ENCODE measurements around the gene MARK1.
"Not testable (repeated sequence)": the region's sequence is repeated elsewhere in the genome, so short reads cannot be mapped to it uniquely, and the experiment has no call there.

MARK1 gene

DNA sequence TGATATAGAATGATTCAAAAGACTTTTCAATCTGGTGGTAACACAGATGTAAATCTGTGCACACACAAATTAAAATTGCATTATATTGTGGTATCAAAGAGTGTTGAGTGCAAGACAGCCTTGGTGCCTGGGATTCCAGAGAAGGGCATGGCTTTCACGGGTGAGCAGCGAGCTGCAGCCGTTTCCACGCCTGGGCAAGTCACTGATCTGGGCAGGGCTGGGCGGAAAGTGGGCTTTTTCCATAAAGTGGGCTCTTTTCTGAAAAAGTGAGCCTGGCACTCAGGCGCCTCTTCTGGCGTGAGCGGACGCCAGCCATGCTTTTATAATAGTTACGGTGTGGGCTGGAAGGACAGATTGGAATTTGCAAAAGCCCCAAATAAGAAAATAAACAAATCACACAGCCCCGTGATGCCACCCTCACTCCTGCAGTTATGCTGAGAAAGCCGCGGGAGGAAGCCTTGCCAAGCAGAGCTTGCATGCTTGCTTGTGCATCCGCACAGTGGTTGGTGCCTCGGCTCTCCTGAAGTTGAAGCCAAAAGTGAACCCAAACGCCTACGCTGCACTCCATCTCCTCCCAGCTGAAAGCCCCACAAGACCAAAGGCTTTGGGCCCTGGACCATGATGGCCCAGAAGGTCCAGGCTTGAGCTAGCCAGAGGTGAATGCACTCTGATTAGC is 155.1 kb downstream of the MARK1 start:
- DNase-seq (ENCODE audit: extremely low spot score, insufficient read length, low read depth) (no peak), FAIRE-seq (no peak)

DNA sequence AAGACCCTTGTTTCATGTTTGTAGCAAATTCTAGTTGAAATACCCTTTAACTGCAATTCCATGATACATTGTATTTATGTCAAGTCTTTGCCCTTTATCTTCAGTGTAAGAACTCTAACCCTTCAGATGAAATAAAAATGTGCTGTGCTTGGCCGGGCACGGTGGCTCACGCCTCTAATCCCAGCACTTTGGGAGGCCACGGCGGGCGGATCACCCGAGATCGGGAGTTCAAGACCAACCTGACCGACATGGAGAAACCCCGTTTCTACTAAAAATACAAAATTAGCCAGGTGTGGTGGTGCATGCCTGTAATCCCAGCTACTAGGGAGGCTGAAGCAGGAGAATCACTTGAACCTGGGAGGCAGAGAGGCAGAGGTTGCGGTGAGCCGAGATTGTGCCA is 155.8 kb downstream of the MARK1 start:
- FAIRE-seq: not testable (repeated sequence)

DNA sequence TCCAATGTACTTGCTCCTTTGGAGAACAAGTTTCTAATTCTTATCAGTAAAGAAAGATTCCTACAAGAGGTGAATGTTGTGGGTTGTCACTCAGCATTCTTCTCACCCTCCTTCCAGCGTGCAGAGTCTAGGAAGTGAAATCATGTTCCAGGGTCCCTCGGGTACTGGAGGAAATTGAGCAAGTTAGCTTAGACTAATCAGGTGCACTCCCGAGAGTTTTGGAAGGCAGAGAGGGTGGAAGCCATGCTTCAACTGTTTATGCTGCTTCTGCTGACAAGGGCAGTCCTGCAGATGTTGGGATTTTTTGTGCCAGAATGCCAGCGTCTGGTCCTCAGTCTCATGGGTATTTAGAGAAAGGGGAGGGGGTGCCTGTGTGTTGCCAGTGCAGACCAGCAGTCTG is 157.0 kb downstream of the MARK1 start:
- FAIRE-seq (no peak), DNase-seq (ENCODE audit: extremely low spot score, insufficient read length, low read depth) (no peak)

More for the DNA sequence above, 155.8 kb downstream of the MARK1 start:
- not testable (repeated sequence) for DNase-seq (ENCODE audit: extremely low spot score, insufficient read length, low read depth)

DNA sequence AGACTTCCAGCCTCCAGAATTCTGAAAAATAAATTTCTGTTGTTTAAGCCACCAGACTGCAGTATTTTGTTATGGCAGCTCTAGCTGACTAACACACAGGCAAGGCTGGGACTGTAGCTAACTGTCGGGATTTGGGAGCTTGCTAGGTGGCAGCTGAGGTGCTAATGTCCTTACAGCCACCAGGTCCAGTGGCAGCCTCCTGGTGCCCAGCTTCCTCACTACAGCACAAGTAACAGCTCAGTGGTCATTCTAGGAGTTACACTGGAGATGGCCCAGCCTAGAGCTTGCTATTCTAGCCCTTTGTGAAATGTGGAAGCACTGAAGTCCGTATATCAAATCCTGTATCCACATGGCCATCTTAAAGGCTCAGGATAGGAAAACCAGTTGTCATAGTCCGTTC is 157.9 kb downstream of the MARK1 start:
- DNase-seq (ENCODE audit: extremely low spot score, insufficient read length, low read depth): no peak
- no peak for FAIRE-seq

DNA sequence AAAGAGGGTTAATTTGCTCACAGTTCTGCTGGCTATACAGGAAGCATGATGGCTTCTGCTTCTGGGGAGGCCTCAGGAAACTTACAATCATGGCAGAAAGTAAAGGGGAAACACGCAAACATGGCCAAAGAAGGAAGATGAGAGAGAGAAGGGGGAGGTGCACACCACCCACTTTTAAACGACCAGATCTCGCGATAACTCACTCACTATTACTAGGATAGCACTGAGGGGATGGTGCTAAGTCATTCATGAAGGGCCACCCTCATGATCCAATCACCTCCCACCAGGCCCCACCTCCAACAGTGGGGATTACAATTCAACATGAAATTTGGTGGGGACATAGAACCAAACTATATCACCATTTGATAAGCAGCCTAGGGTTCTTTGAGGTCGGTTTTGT is 159.9 kb downstream of the MARK1 start:
- no peak for FAIRE-seq
- DNase-seq (ENCODE audit: extremely low spot score, insufficient read length, low read depth): no peak

DNA sequence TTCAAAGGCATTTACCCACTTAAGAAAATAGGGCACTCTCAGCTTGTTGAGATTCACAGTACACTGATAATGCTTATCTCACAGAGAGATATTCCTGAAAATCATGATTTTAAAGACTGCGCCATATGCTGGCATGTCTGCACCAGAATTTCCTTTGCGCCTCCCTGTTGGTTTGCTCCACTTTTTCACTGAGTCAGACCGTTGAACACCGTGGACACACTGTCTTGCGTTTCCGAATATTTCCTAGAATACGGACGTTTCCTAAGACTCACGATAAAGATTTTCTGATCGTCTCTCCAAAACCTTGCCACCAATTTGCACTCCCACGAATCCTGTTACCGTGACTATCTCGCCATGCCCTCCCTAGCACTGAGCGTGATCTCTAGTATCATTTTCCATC is 161.7 kb downstream of the MARK1 start:
- DNase-seq (ENCODE audit: extremely low spot score, insufficient read length, low read depth) (no peak), FAIRE-seq (no peak)

DNA sequence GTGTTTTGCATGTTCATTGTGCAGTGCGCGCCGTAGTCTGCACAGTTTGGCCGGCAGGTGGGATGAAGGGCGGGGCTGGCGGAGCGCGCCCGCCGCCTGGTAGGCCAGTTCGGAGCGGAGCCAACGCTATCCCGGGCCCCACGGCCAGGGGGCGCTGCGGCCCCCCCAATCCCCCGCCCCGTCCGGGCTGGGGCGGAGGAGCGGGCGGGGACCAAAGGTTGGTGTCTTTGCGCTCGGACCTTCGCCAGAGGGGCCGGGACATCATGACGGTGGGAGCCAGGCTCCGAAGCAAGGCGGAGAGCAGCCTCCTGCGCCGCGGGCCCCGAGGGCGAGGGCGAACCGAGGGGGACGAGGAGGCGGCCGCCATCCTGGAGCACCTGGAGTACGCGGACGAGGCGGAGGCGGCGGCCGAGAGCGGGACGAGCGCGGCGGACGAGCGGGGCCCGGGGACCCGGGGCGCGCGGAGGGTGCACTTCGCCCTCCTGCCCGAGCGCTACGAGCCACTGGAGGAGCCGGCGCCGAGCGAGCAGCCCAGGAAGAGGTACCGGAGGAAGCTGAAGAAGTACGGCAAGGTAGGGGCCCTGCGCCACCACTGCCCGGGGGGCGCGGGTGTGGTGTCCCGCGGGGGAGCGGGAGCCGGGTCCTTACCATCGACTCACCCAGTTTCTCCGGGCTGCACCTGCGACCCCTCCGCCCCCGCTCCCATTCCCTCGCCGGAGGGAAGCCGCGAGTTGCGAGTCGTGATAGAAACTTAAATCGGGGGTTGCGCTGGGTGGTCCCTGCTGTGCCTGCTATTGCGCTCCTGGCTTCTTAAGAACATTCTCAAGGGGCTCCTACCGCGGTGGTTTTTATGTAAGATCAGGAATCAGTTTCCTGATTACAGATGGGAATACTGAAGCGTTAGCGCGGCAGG is 162.5 kb downstream of the MARK1 start, which contains the start of gene C1orf115:
Gene C1orf115 (plus strand): TSS at position 224 of the 913 bp plus-strand sequence. CDS start 40 bp downstream, at position 264.
- peak; percentile 68 for FAIRE-seq

DNA sequence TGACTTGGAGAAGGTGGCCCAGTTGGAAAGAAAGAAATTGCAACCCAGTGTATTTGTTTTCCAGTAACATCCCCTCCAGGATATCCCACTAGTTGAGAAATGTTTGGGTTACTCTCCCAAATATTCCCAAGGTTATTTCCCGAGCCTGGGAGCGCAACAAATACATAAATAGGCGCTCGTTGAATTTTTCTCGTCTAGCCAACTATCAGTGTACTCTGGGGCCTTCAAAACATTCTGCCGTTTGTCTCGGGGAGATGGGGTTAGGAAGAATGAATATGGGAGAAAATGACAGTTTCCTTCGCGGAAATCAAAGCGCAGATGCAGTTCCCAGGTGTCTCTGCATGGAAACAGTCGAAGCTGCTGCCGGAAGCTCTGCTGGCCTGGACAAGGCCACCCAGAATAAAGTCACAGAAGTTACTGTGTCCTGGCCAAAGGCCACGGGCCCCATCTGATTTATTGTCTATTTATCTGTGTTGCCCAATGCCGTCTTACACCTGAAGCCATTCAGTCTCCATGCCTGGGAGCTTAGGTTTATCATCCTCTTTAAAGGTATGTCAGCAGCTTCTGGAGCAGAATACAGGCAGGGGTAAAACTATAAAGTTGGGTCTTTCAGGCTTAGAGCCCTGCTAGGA is 163.2 kb downstream of the MARK1 start:
- no peak for DNase-seq (ENCODE audit: extremely low spot score, insufficient read length, low read depth)
- no peak for FAIRE-seq

More for the DNA sequence above, 162.5 kb downstream of the MARK1 start, which contains the start of gene C1orf115:
- DNase-seq (ENCODE audit: extremely low spot score, insufficient read length, low read depth): peak; percentile 71

DNA sequence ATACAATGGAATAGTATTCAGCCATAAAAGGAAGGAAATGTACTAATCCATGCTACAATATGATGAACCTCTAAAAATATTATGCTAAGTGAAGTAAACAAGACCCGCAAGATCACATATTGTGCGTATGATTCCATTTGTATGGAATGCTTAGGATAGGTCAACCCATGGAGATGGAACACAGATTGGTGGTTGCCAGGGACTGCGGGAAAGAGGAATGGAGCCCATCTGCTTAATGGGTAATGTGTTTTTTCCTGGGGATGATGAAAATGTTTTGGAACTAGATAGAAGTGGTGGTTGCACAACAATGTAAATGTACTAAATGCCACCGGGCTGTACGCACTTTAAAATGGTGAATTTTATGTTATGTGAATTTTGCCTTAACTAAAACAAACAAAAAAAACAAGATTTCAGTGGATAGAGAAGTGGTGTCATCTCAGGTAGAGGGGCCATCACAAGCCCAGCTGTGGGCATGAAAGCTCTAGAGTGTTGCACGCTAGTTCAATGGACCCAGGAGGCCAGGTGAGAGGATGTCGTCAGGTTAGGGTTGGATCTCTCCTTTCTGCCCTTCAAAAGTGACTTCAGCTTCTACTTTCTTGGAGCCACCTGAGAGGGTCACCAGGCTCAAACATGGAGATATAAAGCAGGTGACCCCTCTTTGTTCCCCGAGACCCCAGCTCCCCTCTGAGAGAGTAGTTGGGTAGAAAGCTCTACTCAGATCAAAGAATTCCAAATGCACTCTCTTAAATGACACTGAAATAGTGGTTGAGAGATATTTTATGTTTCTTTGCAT is 164.7 kb downstream of the MARK1 start:
- FAIRE-seq (no peak), DNase-seq (ENCODE audit: extremely low spot score, insufficient read length, low read depth) (no peak)

DNA sequence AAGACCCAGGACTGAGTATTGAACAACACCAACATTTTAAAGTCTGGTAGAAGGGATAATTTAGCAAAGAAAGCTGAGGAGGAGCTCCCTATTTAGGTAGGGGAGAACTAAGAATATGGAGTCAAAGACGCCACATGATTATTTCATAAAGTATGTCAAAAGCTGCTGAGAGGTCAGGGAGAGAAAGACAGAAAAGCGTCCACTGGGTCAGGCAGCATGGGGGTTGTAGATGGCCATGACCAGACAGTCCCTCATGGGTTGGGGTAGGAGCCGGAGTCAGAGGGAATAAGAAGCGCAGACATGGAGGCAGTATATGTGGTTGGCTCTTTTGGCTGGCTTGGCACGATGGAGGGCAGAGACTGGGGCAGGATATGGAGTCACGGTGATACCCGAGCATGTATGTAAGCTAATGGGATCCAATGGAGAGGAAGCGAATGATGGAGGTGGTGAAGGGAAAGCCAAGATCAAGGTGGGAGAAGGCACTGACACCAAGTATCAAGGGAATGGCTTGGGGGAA is 167.0 kb downstream of the MARK1 start:
- DNase-seq (ENCODE audit: extremely low spot score, insufficient read length, low read depth): no peak

DNA sequence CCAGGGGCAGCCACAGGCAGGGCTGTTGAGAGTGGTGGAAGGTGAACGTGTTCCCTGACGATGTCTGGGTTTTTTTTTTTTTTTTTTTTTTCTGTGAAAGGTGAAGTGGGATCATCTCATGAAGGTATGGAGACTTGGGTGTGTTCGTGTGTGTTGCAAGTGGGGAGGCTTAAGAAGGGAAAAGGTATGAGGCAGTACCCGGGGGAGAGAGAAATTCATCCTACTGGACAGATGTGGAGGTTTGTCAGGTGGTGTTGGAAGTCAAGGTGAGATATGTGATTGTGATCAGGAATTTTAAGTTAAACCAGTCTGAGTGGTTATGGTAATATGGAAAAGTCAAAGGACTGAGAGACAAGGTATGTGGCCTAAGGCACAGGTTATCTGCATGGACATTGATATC is 167.5 kb downstream of the MARK1 start:
- no peak for DNase-seq (ENCODE audit: extremely low spot score, insufficient read length, low read depth)
- FAIRE-seq: no peak

More for the DNA sequence above, 167.0 kb downstream of the MARK1 start:
- no peak for FAIRE-seq

DNA sequence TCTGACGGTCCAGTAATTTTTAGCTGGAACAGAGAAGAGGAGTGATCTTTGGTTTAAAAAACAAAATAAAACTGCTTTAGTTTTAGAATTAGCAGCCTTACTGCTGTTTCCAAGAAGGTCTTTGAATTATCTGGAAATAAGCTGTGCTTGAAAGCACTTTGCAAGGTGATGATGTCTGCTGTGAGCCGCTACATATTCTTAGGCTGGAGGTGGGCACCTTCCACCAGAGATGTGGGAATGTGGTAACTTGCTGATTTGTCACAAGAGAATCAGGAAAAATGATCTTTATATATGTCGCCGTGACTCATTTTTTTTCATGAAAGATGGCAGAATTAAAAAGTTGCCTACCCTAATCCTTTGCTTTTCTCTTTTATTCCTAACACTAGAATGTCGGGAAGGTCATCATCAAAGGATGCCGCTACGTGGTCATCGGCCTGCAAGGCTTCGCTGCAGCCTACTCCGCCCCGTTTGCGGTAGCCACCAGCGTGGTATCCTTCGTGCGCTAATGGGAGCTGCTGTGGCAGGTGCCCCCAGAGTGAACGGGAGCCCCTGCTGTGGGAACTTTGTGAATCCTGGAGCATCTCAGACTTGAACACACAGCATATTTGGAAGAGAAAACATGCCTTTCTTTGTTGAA is 168.4 kb downstream of the MARK1 start:
- no peak for DNase-seq (ENCODE audit: extremely low spot score, insufficient read length, low read depth)
- no peak for FAIRE-seq

DNA sequence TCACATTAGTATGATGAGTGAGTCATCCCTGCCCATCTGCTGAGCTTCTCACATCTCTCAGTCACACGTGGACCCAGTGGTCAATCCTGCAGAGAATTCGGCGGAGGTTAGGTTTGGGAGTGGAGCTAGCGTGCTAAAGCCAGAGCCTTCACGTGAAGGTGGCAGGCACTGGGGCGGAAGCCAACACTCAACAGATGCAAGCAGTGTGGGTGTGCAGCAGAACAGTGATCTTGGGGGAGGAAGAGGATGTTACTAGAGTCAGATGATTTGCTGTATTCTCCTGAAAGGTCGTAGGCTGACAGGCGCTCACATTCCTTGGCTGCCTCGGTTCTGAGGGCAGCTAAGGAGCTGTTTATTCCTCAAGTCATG is 168.9 kb downstream of the MARK1 start:
- no peak for DNase-seq (ENCODE audit: extremely low spot score, insufficient read length, low read depth)
- FAIRE-seq: no peak

DNA sequence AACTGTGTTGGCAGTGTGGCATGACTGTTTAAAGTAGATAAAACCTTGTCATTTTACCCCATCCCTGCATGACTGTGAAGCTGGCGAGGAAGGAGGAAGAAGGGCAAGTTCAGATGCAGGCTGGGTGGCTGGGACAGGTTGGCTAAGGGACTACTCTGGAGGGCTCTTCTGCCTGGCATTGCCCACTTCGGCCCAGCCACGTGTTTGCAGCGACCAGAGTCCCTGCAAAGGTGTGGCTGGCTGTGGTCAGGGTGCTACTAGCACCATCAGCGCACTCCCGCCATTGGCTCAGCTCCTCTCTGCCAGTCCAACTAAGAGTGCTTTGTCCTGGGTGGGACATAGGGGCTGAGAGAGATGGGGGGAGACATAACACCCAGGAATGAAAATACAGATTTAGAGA is 169.4 kb downstream of the MARK1 start:
- no peak for DNase-seq (ENCODE audit: extremely low spot score, insufficient read length, low read depth)
- no peak for FAIRE-seq

DNA sequence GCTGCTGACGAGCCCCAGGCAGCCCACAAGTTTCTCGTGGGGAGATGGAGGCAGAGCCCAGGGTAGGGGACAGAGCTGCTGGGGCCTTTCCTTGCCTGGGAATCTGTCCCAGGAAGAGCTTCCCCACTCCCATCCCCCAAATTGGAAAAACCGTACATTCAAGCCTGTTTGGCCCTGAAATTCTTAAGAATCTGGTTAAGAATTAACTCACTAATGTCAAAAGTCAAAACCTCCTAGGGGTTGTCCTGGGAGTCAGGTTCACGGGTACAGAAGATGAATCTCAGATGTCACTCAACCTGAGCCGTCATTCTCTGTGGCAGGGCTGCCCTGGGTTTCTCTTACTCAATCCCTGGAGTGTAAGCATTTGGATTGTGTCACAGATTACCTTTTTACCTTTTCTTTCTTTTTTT is 170.7 kb downstream of the MARK1 start:
- no peak for FAIRE-seq
- DNase-seq (ENCODE audit: extremely low spot score, insufficient read length, low read depth): no peak

DNA sequence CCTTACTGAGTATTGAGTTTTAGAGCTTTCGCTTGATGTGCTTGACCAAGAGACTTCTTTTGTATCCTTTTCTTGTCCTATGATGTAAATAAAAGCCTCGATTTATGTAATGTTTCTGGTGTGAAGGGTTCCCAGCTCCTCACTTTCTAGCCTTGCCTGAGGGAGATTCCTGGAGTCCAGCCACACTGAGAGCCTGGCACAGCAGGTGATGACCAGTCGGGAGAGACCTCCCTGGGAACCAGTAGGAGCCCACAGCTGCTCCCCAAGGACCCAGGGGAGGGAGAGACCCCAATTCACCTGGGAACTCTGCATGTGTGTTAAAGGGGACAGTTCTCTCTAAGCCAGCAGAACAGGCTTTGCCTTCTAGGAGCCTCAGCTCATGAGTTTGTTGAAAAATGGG is 171.1 kb downstream of the MARK1 start:
- FAIRE-seq (no peak), DNase-seq (ENCODE audit: extremely low spot score, insufficient read length, low read depth) (no peak)

DNA sequence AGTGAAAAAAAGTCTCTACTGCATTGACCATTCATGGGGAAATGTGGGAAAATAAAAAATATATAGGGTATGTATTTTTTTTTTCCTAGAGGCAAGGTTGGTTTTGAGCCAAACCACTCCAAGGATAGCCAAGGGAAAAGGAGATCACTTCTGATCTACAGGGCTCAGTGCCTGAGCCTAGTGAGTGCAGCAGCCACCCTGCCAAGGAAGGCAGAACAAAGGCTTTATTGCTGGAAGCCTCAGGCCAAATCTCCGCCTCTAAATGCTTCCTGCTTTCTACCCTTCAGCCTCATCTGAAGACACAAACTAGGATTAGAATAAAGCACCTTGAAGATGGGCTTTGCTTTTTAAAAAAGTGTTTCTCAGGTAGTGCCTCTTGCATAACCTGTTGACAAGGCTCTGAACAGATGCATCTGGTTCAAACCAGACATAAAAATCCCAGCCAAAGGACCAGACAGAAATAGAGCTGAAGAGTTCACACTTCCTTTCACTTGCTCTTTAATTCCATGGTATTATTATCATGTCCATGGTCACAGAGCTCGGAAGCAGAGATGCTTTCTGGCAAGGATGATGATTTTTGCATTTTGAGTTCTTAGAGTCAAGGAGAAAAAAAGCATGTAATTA is 172.7 kb downstream of the MARK1 start:
- no peak for DNase-seq (ENCODE audit: extremely low spot score, insufficient read length, low read depth)
- FAIRE-seq: no peak

DNA sequence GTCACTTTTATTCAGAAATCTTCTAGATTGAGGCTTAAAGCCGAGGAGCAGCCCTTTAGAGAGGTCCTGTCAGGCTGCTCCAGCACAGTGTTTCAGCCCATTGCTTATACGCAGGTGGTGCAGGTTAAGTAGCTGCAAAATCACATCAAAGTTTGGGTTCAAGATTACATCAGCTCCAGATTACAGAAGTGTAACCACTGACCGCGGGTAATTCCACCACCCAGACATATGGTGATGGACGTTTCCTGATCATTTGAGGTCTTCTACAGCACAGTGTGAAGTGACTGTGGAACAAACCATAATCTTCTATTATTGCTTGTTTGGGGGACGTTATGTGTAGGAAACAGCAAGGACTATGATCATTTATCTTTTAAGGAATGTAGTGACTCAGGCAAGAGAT is 174.0 kb downstream of the MARK1 start:
- FAIRE-seq (no peak), DNase-seq (ENCODE audit: extremely low spot score, insufficient read length, low read depth) (no peak)

DNA sequence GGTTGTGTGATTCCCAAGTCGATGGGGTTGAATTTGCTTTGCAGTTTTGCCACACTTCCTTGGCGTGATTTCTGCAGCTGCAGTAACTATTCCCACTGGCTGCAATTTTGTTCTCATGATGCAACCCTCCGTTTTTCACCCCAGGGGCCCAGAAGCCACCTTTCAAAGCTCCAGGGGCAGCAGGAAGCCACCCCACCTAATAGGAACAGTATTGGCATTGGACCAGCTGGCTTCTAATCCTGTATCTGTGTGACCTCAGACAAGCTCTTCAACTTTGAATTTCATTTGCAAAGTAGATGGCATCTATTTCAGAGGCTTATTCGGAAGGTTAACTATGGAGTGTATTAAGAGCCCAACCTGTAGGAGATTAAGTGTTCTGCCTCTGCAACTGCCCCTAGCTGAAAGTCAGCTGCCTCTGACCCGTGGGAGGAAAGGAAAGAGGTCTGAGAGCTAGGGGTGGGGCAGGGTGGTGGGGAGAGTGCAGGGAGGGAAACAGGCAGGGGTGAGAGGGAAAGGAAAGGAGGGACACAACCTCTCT is 174.9 kb downstream of the MARK1 start:
- no peak for FAIRE-seq
- no peak for DNase-seq (ENCODE audit: extremely low spot score, insufficient read length, low read depth)

Measured in GM18507 (cell line).